VCaP (cell line): ENCODE measurements around the gene PASK.
A peak's percentile ranks its signal among the peaks of the same experiment; 100 is the strongest.

ENCODE experiments used
- H3K27ac ChIP-seq: fragments of 450-650 bp; 2 replicates; pipeline ENCODE4 v1.5.1; 2017
- CTCF ChIP-seq: fragments of 450-650 bp; conservative IDR thresholded peaks from 2 replicates; pipeline ENCODE4 v1.5.1; 2017; ENCODE audit warnings: mild to moderate bottlenecking, moderate library complexity

Gene PASK

GRCh38 chr2:241191081-241191480, 41.8 kb upstream of the PASK start:
- H3K27ac ChIP-seq: no peak overlapping the region
- no peak for TF ChIP-seq CTCF

- H3K27ac ChIP-seq: no peak overlapping the region
- TF ChIP-seq CTCF: no peak
These were observed 41.2 kb upstream of the PASK start for GRCh38 chr2:241190291-241190981.

GRCh38 chr2:241189856-241190201, 40.6 kb upstream of the PASK start:
- H3K27ac ChIP-seq: no peak overlapping the region; the same call in 1 of the 2 replicates
- no peak for TF ChIP-seq CTCF

- H3K27ac ChIP-seq: peak overlapping the region; percentile 61
- no peak for TF ChIP-seq CTCF
These were observed 40.0 kb upstream of the PASK start for GRCh38 chr2:241189093-241189855.

GRCh38 chr2:241188361-241189092, 39.3 kb upstream of the PASK start, which contains the start of gene ANO7:
ANO7 (plus strand) TSS chr2:241188677; CDS start chr2:241190064, 1,387 bp downstream.
- TF ChIP-seq CTCF: no peak
- peak within 1 kb of the TSS; percentile 61 for H3K27ac ChIP-seq

GRCh38 chr2:241187918-241188234, 38.6 kb upstream of the PASK start:
- no peak for TF ChIP-seq CTCF
- peak overlapping the region; percentile 61 for H3K27ac ChIP-seq

- H3K27ac ChIP-seq: peak overlapping the region; percentile 61; the same call in 1 of the 2 replicates
These were observed 38.0 kb upstream of the PASK start for GRCh38 chr2:241187101-241187917.

More at GRCh38 chr2:241187101-241187917, 38.0 kb upstream of the PASK start:
- TF ChIP-seq CTCF: no peak
